Skeletal muscle satellite cell (primary cell): ENCODE data around the gene PLLP.

Experiments used
- H3K27me3 ChIP-seq: 2 replicates; pipeline ENCODE4 v1.7.0; 2013; ENCODE audit warnings: low read length; ENCODE audit not compliant: control insufficient read depth, insufficient read depth
- H3K36me3 ChIP-seq: 2 replicates; pipeline ENCODE4 v1.7.0; 2013; ENCODE audit warnings: mild to moderate bottlenecking, control low read depth, low read length; ENCODE audit not compliant: insufficient read depth
- H3K4me1 ChIP-seq: 2 replicates; pipeline ENCODE4 v1.7.0; 2013; ENCODE audit warnings: low read length; ENCODE audit not compliant: control insufficient read depth, insufficient read depth
- H3K4me2 ChIP-seq: 2 replicates; pipeline ENCODE4 v1.7.0; 2013; ENCODE audit warnings: mild to moderate bottlenecking, low read length
- H3K4me3 ChIP-seq: 2 replicates; pipeline ENCODE4 v1.7.0; 2013; ENCODE audit warnings: low read length
- H3K9ac ChIP-seq: 2 replicates; pipeline ENCODE4 v1.7.0; 2013; ENCODE audit warnings: mild to moderate bottlenecking, low read depth, low read length, moderate library complexity
- H3K9me3 ChIP-seq: replicated peaks from 2 replicates; pipeline ENCODE4 v1.7.0; 2013; ENCODE audit warnings: mild to moderate bottlenecking, control low read depth, low read length

The PLLP gene

GRCh38 chr16:57300387-57301125 lies 16.1 kb upstream of the PLLP start:
- peaks cover 18% of the 10 kb centered on the region for H3K27me3 ChIP-seq
- H3K9me3 ChIP-seq, result no peaks in the 10 kb centered on the region
- peak overlapping the region; percentile 77 for H3K4me2 ChIP-seq
- peak overlapping the region; percentile 52 for H3K4me3 ChIP-seq
- H3K4me1 ChIP-seq, result peaks cover 11% of the 10 kb centered on the region
- H3K36me3 ChIP-seq, result no peaks in the 10 kb centered on the region
- H3K9ac ChIP-seq, result peak overlapping the region; percentile 45

- no peaks in the 10 kb centered on the region for H3K36me3 ChIP-seq
- peak overlapping the region; percentile 67 for H3K4me3 ChIP-seq
- H3K4me1 ChIP-seq, result peaks cover 11% of the 10 kb centered on the region
- no peaks in the 10 kb centered on the region for H3K9me3 ChIP-seq
- peak overlapping the region; percentile 74 for H3K9ac ChIP-seq
- H3K4me2 ChIP-seq, result peak overlapping the region; percentile 77
- peaks cover 13% of the 10 kb centered on the region for H3K27me3 ChIP-seq
Measured at GRCh38 chr16:57299719-57300386, 15.4 kb upstream of the PLLP start.

- Histone ChIP-seq H3K4me1 (peaks cover 11% of the 10 kb centered on the region), H3K9ac (peak overlapping the region; percentile 74), H3K9me3 (no peaks in the 10 kb centered on the region), H3K4me3 (peak overlapping the region; percentile 67), H3K27me3 (peaks cover 10% of the 10 kb centered on the region), H3K4me2 (peak overlapping the region; percentile 77), H3K36me3 (no peaks in the 10 kb centered on the region)
Measured at GRCh38 chr16:57299009-57299718, 14.7 kb upstream of the PLLP start.

- peaks cover 11% of the 10 kb centered on the region for H3K4me1 ChIP-seq
- no peak overlapping the region for H3K4me3 ChIP-seq
- H3K36me3 ChIP-seq, result no peaks in the 10 kb centered on the region
- H3K9me3 ChIP-seq, result no peaks in the 10 kb centered on the region
- no peaks in the 10 kb centered on the region for H3K27me3 ChIP-seq
- H3K9ac ChIP-seq, result no peak overlapping the region
- no peak overlapping the region for H3K4me2 ChIP-seq
Measured at GRCh38 chr16:57297856-57298255, 13.4 kb upstream of the PLLP start.

GRCh38 chr16:57289391-57290257 lies 5.2 kb upstream of the PLLP start:
- H3K4me3 ChIP-seq, result no peak overlapping the region
- no peak overlapping the region for H3K4me2 ChIP-seq
- H3K9ac ChIP-seq, result no peak overlapping the region
- H3K4me1 ChIP-seq, result peaks cover 9% of the 10 kb centered on the region
- no peaks in the 10 kb centered on the region for H3K9me3 ChIP-seq
- H3K27me3 ChIP-seq, result peaks cover 8% of the 10 kb centered on the region
- no peaks in the 10 kb centered on the region for H3K36me3 ChIP-seq

- Histone ChIP-seq H3K36me3 (no peaks in the 10 kb centered on the region), H3K4me2 (no peak overlapping the region), H3K27me3 (peaks cover 38% of the 10 kb centered on the region), H3K9me3 (no peaks in the 10 kb centered on the region), H3K4me3 (no peak overlapping the region), H3K4me1 (peaks cover 17% of the 10 kb centered on the region), H3K9ac (no peak overlapping the region)
Measured at GRCh38 chr16:57285379-57285778, 907 bp upstream of the PLLP start.

GRCh38 chr16:57284952-57285363 lies 486 bp upstream of the PLLP start:
- Histone ChIP-seq H3K4me3 (peak overlapping the region; percentile 65), H3K27me3 (peaks cover 43% of the 10 kb centered on the region)

GRCh38 chr16:57283959-57284208 lies 588 bp downstream of the PLLP start:
- Histone ChIP-seq H3K9ac (no peak overlapping the region), H3K4me3 (no peak overlapping the region), H3K4me2 (peak overlapping the region; percentile 84), H3K9me3 (no peaks in the 10 kb centered on the region), H3K27me3 (peaks cover 51% of the 10 kb centered on the region), H3K4me1 (peaks cover 13% of the 10 kb centered on the region), H3K36me3 (no peaks in the 10 kb centered on the region)

More at GRCh38 chr16:57284952-57285363, 486 bp upstream of the PLLP start:
- H3K36me3 ChIP-seq, result no peaks in the 10 kb centered on the region
- H3K9me3 ChIP-seq, result no peaks in the 10 kb centered on the region
- H3K4me1 ChIP-seq, result peaks cover 15% of the 10 kb centered on the region
- peak overlapping the region; percentile 21 for H3K9ac ChIP-seq
- H3K4me2 ChIP-seq, result peak overlapping the region; percentile 84

GRCh38 chr16:57283214-57283958 lies 1.1 kb downstream of the PLLP start:
- Histone ChIP-seq H3K36me3 (no peaks in the 10 kb centered on the region), H3K27me3 (peaks cover 53% of the 10 kb centered on the region), H3K9ac (no peak overlapping the region), H3K4me3 (no peak overlapping the region), H3K9me3 (no peaks in the 10 kb centered on the region), H3K4me2 (no peak overlapping the region), H3K4me1 (peaks cover 13% of the 10 kb centered on the region)

- Histone ChIP-seq H3K9me3 (no peaks in the 10 kb centered on the region), H3K4me2 (no peak overlapping the region), H3K4me1 (peaks cover 17% of the 10 kb centered on the region), H3K9ac (no peak overlapping the region), H3K27me3 (peaks cover 53% of the 10 kb centered on the region), H3K36me3 (no peaks in the 10 kb centered on the region), H3K4me3 (no peak overlapping the region)
Measured at GRCh38 chr16:57282510-57283213, 1.8 kb downstream of the PLLP start.
